ENCODE measurements around the gene LMF1.

GRCh38 chr16:813204-813915 is 157.4 kb downstream of the LMF1 start:
- TF ChIP-seq RELA (CRISPR knock-in tag; IDR thresholded peaks at IDR 0.05) (no peak), ZNF513 (CRISPR knock-in tag; conservative IDR thresholded peaks at IDR 0.05) (no peak), ZNF501 (CRISPR knock-in tag; IDR thresholded peaks at IDR 0.05) (no peak), FOXA1 (IDR thresholded peaks at IDR 0.05) (no peak), FOXA1 (CRISPR knock-in tag; IDR thresholded peaks at IDR 0.05) (no peak), ZNF598 (CRISPR knock-in tag; IDR thresholded peaks at IDR 0.05; ENCODE audit: borderline replicate concordance) (no peak), ZNF138 (CRISPR knock-in tag; IDR thresholded peaks at IDR 0.05; ENCODE audit: low read depth) (no peak), FOXK1 (CRISPR knock-in tag; IDR thresholded peaks at IDR 0.05; ENCODE audit: borderline replicate concordance, low read depth) (no peak), ZNF263 (CRISPR knock-in tag; IDR thresholded peaks at IDR 0.05) (no peak), POLR2A (IDR thresholded peaks at IDR 0.05; ENCODE audit: insufficient read depth in 1 of 2, low read depth in 2 of 2, low read length in 2 of 2) (no peak), ZNF768 (CRISPR knock-in tag; IDR thresholded peaks at IDR 0.05) (no peak), PRPF4 (IDR thresholded peaks at IDR 0.05; ENCODE audit: low read depth, low read length, poor library complexity, severe bottlenecking) (no peak)

All from HepG2 (cell line).